Thoracic aorta (tissue), 2 donors: Measurements from ENCODE around the gene CCDC15. TPM values are rescaled to one million over a fixed set of nuclear protein-coding genes. Genes with fewer than 3 reads are reported as not detected.

Experiments used
- ATAC-seq: fragments of 150-250 bp; one replicate; pipeline ENCODE4 v1.8.0; 2017; ENCODE audit warnings: low read depth; ENCODE audit not compliant: insufficient number of reproducible peaks, low FRiP score
- DNase-seq: peaks from one replicate; pipeline ENCODE4 v3.0.0-alpha.2; 2020; ENCODE audit warnings: low spot score
- H3K27ac ChIP-seq, 2 donors: fragments of 200-600 bp; sonication (generic); 1 replicate in 1 of 2; 2 replicates in 1 of 2; pipeline ENCODE4 v1.5.1; 2016; ENCODE audit warnings: mild to moderate bottlenecking in 2 of 2, moderate library complexity in 2 of 2
- H3K27me3 ChIP-seq: fragments of 200-600 bp; sonication (generic); replicated peaks from 2 replicates; pipeline ENCODE4 v1.6.0; 2016; ENCODE audit warnings: mild to moderate bottlenecking; ENCODE audit not compliant: insufficient read depth
- H3K36me3 ChIP-seq: fragments of 200-600 bp; sonication (generic); one replicate; pipeline ENCODE4 v1.5.1; 2016
- H3K4me1 ChIP-seq, 2 donors: fragments of 200-600 bp; sonication (generic); 1 replicate in 1 of 2; 2 replicates in 1 of 2; pipeline versions ENCODE4 v1.5.1 to v1.6.0; 2016; ENCODE audit warnings: low read depth in 2 of 2, mild to moderate bottlenecking in 1 of 2; ENCODE audit not compliant: control insufficient read depth in 1 of 2
- H3K4me3 ChIP-seq: fragments of 200-600 bp; sonication (generic); 2 replicates; pipeline ENCODE4 v1.5.1; 2016; ENCODE audit warnings: mild to moderate bottlenecking
- H3K9me3 ChIP-seq: fragments of 200-600 bp; sonication (generic); 2 replicates; pipeline ENCODE4 v1.5.1; 2016
- CTCF ChIP-seq: fragments of 200-600 bp; sonication (generic); IDR thresholded peaks from one replicate; pipeline ENCODE4 v1.5.1; 2019; ENCODE audit warnings: antibody characterized with exemption
- total RNA-seq, 2 donors: library from RNA; depleted of rRNA; stranded (reverse); fragments of >200 nt; gene quantifications; one replicate each; pipeline versions ENCODE4 v1.1.0 to v1.2.3, GENCODE V29; 2016

CCDC15 gene
- total RNA-seq, 2 donors from 2014 or later: 0.49 to 1.2 TPM

DNA sequence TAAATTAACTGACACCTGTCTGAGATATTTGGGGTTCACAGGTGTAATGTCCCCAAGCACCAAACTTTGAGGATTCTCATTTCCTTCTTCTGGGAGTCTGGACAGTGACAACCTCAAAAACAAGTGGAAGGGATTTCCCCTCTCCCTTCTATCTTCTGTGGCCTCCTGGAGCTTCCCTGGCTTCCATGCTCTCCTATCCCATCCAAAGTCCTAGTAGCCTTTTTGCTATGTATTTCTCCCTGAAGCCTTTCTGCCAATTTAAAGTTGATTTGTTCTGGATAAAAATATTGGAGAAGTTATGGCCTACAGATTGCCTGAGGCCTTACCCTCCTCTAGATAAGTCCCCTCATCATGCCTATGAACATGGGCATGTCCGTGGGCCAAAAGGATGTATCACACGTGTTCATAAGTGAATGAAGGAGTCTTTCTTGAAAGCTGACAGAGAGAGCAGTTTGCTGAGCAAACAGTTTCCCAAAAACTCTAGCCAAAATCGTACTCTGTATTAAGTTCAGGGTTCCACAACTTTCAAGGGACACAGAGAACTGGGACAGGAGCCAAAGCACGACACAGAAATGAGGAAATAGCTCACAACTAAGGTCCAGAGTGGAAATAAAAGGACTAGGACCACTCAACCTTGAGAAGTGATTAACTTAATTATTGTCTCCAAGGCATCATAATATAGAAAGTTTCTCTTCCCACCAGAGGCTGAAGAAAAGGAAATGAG lies 24.9 kb upstream of the CCDC15 start:
- Histone ChIP-seq H3K36me3 (no peaks in the 10 kb centered on the region), H3K9me3 (no peaks in the 10 kb centered on the region), H3K4me3 (no peak overlapping the region), H3K27me3 (no peaks in the 10 kb centered on the region), H3K27ac (no peak overlapping the region), H3K4me1 (no peaks in the 10 kb centered on the region)
- no peak for DNase-seq
- ATAC-seq: no peak
- TF ChIP-seq CTCF: no peak

- DNase-seq (no peak), ATAC-seq (no peak)
- H3K36me3 ChIP-seq: no peaks in the 10 kb centered on the region
- no peaks in the 10 kb centered on the region for H3K9me3 ChIP-seq
- H3K4me3 ChIP-seq: no peak overlapping the region
- no peaks in the 10 kb centered on the region for H3K4me1 ChIP-seq
- no peaks in the 10 kb centered on the region for H3K27me3 ChIP-seq
- no peak overlapping the region for H3K27ac ChIP-seq
- no peak for TF ChIP-seq CTCF
These were observed 23.2 kb upstream of the CCDC15 start for GRCh38 chr11:124930799-124931198.

- TF ChIP-seq CTCF: no peak
- Histone ChIP-seq H3K4me3 (no peak overlapping the region), H3K9me3 (no peaks in the 10 kb centered on the region), H3K36me3 (no peaks in the 10 kb centered on the region), H3K4me1 (no peaks in the 10 kb centered on the region), H3K27ac (no peak overlapping the region), H3K27me3 (no peaks in the 10 kb centered on the region)
- DNase-seq (no peak), ATAC-seq (no peak)
These were observed 19.0 kb upstream of the CCDC15 start for GRCh38 chr11:124934862-124935547.

DNA sequence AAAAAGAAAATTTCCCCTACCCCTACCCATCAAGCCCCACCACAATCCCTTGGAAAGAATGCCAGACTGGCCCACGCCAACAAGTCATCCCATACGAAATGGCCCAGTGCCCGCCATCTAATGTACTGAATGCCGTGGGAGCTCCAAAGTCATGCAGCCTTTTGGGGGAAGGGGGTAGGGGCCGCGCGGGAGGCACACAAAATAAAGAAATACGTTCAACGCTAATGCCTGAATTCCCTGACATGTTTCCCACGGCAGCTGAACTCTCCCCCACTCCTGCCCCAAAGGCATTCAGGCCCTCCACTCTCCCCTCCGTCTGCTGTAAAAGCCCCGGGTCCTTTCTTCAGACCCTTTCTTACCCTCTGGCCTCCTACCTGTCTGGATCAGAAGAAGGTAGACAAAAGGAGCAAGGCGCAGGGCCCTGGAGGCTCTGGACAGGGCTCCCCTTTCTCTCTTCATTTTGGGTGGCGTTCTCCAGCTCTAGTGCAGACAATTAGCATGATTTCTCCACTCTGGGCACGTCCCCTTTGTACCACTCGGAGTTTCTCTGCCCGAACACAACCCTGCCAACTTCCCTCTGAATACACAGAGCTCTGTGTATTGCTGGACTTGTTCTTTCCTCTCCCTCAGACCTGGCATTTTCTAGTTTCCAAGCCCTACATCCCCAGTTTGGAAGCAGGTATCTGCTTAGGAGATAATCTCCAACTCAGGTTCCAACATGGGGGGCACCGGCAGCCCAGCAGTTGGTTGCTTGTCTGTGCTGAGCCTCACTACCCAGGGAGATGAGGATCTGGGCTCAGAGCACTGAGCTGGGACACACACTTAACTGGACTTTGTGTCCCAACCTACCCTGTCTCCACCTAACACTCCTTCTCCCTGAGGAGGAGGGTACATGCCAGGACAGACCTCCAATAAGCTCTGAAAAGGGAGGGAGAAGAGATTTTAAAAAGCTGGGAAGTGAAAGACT lies 18.2 kb upstream of the CCDC15 start, which contains the start of gene HEPACAM:
HEPACAM (minus strand) TSS at position 500 of the 967 bp plus-strand sequence; CDS start at position 459, 41 bp downstream.
- H3K9me3 ChIP-seq: no peaks in the 10 kb centered on the region
- no peak for ATAC-seq
- no peak within 1 kb of the TSS for H3K27ac ChIP-seq
- H3K27me3 ChIP-seq: no peaks in the 10 kb centered on the region
- H3K4me3 ChIP-seq: no peak within 1 kb of the TSS
- no peak for TF ChIP-seq CTCF
- no peaks in the 10 kb centered on the region for H3K36me3 ChIP-seq
- no peaks in the 10 kb centered on the region for H3K4me1 ChIP-seq
- DNase-seq: no peak
